Activated T-cell treated with anti-CD3 and anti-CD28 coated beads, Interleukin-2, amount 50 U/mL, for 24 hours (primary cell): ENCODE data around the gene AIMP1.

Experiments
- DNase-seq: peaks from one replicate; pipeline ENCODE4 v3.0.0-alpha.2; 2020
- H3K27ac Mint-ChIP-seq: 2 replicates; pipeline ENCODE4 v1.8.0; 2020; ENCODE audit warnings: mild to moderate bottlenecking, mixed read lengths
- H3K27me3 Mint-ChIP-seq: 2 replicates; pipeline ENCODE4 v1.8.0; 2020; ENCODE audit warnings: mixed read lengths
- H3K36me3 Mint-ChIP-seq: 2 replicates; pipeline ENCODE4 v1.8.0; 2020; ENCODE audit warnings: low read depth, mixed read lengths
- H3K4me1 Mint-ChIP-seq: 2 replicates; pipeline ENCODE4 v1.8.0; 2020; ENCODE audit warnings: low read depth, mixed read lengths
- H3K4me3 Mint-ChIP-seq: 2 replicates; pipeline ENCODE4 v1.8.0; 2020; ENCODE audit warnings: mild to moderate bottlenecking, moderate library complexity, mixed read lengths
- H3K9me3 Mint-ChIP-seq: 2 replicates; pipeline ENCODE4 v1.8.0; 2020; ENCODE audit warnings: mixed read lengths

AIMP1 gene

GRCh38 chr4:106301393-106302061, 14.8 kb upstream of the AIMP1 start:
- no peak overlapping the region for H3K4me3 Mint-ChIP-seq
- H3K36me3 Mint-ChIP-seq: peaks cover 67% of the 10 kb centered on the region
- H3K27ac Mint-ChIP-seq: no peak overlapping the region
- DNase-seq: no peak
- H3K9me3 Mint-ChIP-seq: no peaks in the 10 kb centered on the region
- peaks cover 16% of the 10 kb centered on the region for H3K4me1 Mint-ChIP-seq
- no peaks in the 10 kb centered on the region for H3K27me3 Mint-ChIP-seq

GRCh38 chr4:106302062-106302438, 14.3 kb upstream of the AIMP1 start:
- Mint-ChIP-seq H3K27me3 (no peaks in the 10 kb centered on the region), H3K9me3 (no peaks in the 10 kb centered on the region), H3K36me3 (peaks cover 69% of the 10 kb centered on the region), H3K4me3 (no peak overlapping the region), H3K27ac (no peak overlapping the region), H3K4me1 (peaks cover 16% of the 10 kb centered on the region)
- no peak for DNase-seq

- H3K9me3 Mint-ChIP-seq: no peaks in the 10 kb centered on the region
- H3K27me3 Mint-ChIP-seq: no peaks in the 10 kb centered on the region
- DNase-seq: no peak
- H3K4me3 Mint-ChIP-seq: no peak overlapping the region
- H3K36me3 Mint-ChIP-seq: peaks cover 69% of the 10 kb centered on the region
- H3K27ac Mint-ChIP-seq: no peak overlapping the region
- peaks cover 17% of the 10 kb centered on the region for H3K4me1 Mint-ChIP-seq
Measured at GRCh38 chr4:106303548-106304281, 12.6 kb upstream of the AIMP1 start.

GRCh38 chr4:106304632-106305031, 11.7 kb upstream of the AIMP1 start:
- DNase-seq: no peak
- Mint-ChIP-seq H3K9me3 (no peaks in the 10 kb centered on the region), H3K4me3 (no peak overlapping the region), H3K36me3 (peaks cover 67% of the 10 kb centered on the region), H3K27me3 (no peaks in the 10 kb centered on the region), H3K4me1 (peaks cover 17% of the 10 kb centered on the region), H3K27ac (no peak overlapping the region)

- no peaks in the 10 kb centered on the region for H3K9me3 Mint-ChIP-seq
- no peak for DNase-seq
- H3K4me3 Mint-ChIP-seq: no peak overlapping the region
- H3K4me1 Mint-ChIP-seq: peaks cover 21% of the 10 kb centered on the region
- peaks cover 62% of the 10 kb centered on the region for H3K36me3 Mint-ChIP-seq
- no peaks in the 10 kb centered on the region for H3K27me3 Mint-ChIP-seq
- no peak overlapping the region for H3K27ac Mint-ChIP-seq
Measured at GRCh38 chr4:106305435-106306055, 10.8 kb upstream of the AIMP1 start.

GRCh38 chr4:106306561-106306960, 9.8 kb upstream of the AIMP1 start:
- Mint-ChIP-seq H3K27me3 (no peaks in the 10 kb centered on the region), H3K36me3 (peaks cover 60% of the 10 kb centered on the region), H3K9me3 (no peaks in the 10 kb centered on the region), H3K4me3 (no peak overlapping the region), H3K4me1 (peaks cover 21% of the 10 kb centered on the region), H3K27ac (no peak overlapping the region)
- no peak for DNase-seq

- Mint-ChIP-seq H3K36me3 (peaks cover 31% of the 10 kb centered on the region), H3K4me3 (no peak overlapping the region), H3K9me3 (no peaks in the 10 kb centered on the region), H3K27me3 (no peaks in the 10 kb centered on the region), H3K4me1 (peaks cover 40% of the 10 kb centered on the region), H3K27ac (peak overlapping the region; percentile 68)
- no peak for DNase-seq
Measured at GRCh38 chr4:106312377-106312776, 4.0 kb upstream of the AIMP1 start.

- H3K27ac Mint-ChIP-seq: peak overlapping the region; percentile 74
- H3K9me3 Mint-ChIP-seq: no peaks in the 10 kb centered on the region
- peaks cover 25% of the 10 kb centered on the region for H3K36me3 Mint-ChIP-seq
- no peak for DNase-seq
- H3K27me3 Mint-ChIP-seq: no peaks in the 10 kb centered on the region
- H3K4me1 Mint-ChIP-seq: peaks cover 40% of the 10 kb centered on the region
- H3K4me3 Mint-ChIP-seq: no peak overlapping the region
Measured at GRCh38 chr4:106312997-106313522, 3.3 kb upstream of the AIMP1 start.

- Mint-ChIP-seq H3K4me3 (no peak overlapping the region), H3K9me3 (no peaks in the 10 kb centered on the region), H3K27me3 (no peaks in the 10 kb centered on the region), H3K27ac (no peak overlapping the region), H3K4me1 (peaks cover 44% of the 10 kb centered on the region), H3K36me3 (peaks cover 30% of the 10 kb centered on the region)
- DNase-seq: no peak
Measured at GRCh38 chr4:106314960-106315359, 1.4 kb upstream of the AIMP1 start.

GRCh38 chr4:106315476-106315967, 828 bp upstream of the AIMP1 start:
- Mint-ChIP-seq H3K4me3 (no peak overlapping the region), H3K9me3 (no peaks in the 10 kb centered on the region), H3K27ac (no peak overlapping the region), H3K27me3 (no peaks in the 10 kb centered on the region), H3K4me1 (peaks cover 44% of the 10 kb centered on the region), H3K36me3 (peaks cover 35% of the 10 kb centered on the region)
- DNase-seq: no peak

GRCh38 chr4:106316773-106317409, 541 bp downstream of the AIMP1 start:
- no peak overlapping the region for H3K27ac Mint-ChIP-seq
- no peaks in the 10 kb centered on the region for H3K9me3 Mint-ChIP-seq
- peaks cover 51% of the 10 kb centered on the region for H3K4me1 Mint-ChIP-seq
- peaks cover 44% of the 10 kb centered on the region for H3K36me3 Mint-ChIP-seq
- no peak overlapping the region for H3K4me3 Mint-ChIP-seq
- no peak for DNase-seq
- H3K27me3 Mint-ChIP-seq: no peaks in the 10 kb centered on the region

GRCh38 chr4:106317815-106318214, 1.5 kb downstream of the AIMP1 start:
- Mint-ChIP-seq H3K4me3 (no peak overlapping the region), H3K9me3 (no peaks in the 10 kb centered on the region), H3K27ac (no peak overlapping the region), H3K27me3 (no peaks in the 10 kb centered on the region), H3K4me1 (peaks cover 48% of the 10 kb centered on the region), H3K36me3 (peaks cover 43% of the 10 kb centered on the region)
- no peak for DNase-seq

GRCh38 chr4:106318511-106318910, 2.2 kb downstream of the AIMP1 start:
- H3K27me3 Mint-ChIP-seq: no peaks in the 10 kb centered on the region
- peaks cover 45% of the 10 kb centered on the region for H3K36me3 Mint-ChIP-seq
- no peak for DNase-seq
- H3K27ac Mint-ChIP-seq: peak overlapping the region; percentile 64
- H3K4me3 Mint-ChIP-seq: no peak overlapping the region
- H3K9me3 Mint-ChIP-seq: no peaks in the 10 kb centered on the region
- H3K4me1 Mint-ChIP-seq: peaks cover 47% of the 10 kb centered on the region

GRCh38 chr4:106320235-106320634, 3.9 kb downstream of the AIMP1 start:
- peaks cover 54% of the 10 kb centered on the region for H3K36me3 Mint-ChIP-seq
- no peaks in the 10 kb centered on the region for H3K9me3 Mint-ChIP-seq
- no peaks in the 10 kb centered on the region for H3K27me3 Mint-ChIP-seq
- no peak for DNase-seq
- no peak overlapping the region for H3K27ac Mint-ChIP-seq
- H3K4me3 Mint-ChIP-seq: no peak overlapping the region
- peaks cover 38% of the 10 kb centered on the region for H3K4me1 Mint-ChIP-seq
